Measurements from ENCODE around the gene ERCC8. TPM values are rescaled to one million over a fixed set of nuclear protein-coding genes. Genes with fewer than 3 reads are reported as not detected.

The ERCC8 gene
- total RNA-seq, 1 donor from 2014 or later, result 15.3 TPM

- Mint-ChIP-seq H3K36me3 (ENCODE audit: low read depth, unreplicated experiment) (peaks cover 4% of the 10 kb centered on the region), H3K27me3 (ENCODE audit: unreplicated experiment) (peaks cover 1% of the 10 kb centered on the region), H3K27ac (ENCODE audit: unreplicated experiment) (no peak overlapping the region), H3K9me3 (ENCODE audit: unreplicated experiment) (no peaks in the 10 kb centered on the region), H3K4me1 (ENCODE audit: unreplicated experiment) (peaks cover 3% of the 10 kb centered on the region), H3K4me3 (ENCODE audit: unreplicated experiment) (no peak overlapping the region)
- no peak for DNase-seq (ENCODE audit: low spot score)
- peak; percentile 46 for TF ChIP-seq CTCF (IDR thresholded peaks at IDR 0.05; ENCODE audit: unreplicated experiment)
These were observed 15.8 kb downstream of the ERCC8 start for GRCh38 chr5:60929024-60929423.

- Mint-ChIP-seq H3K27me3 (ENCODE audit: unreplicated experiment) (peaks cover 1% of the 10 kb centered on the region), H3K36me3 (ENCODE audit: low read depth, unreplicated experiment) (peaks cover 4% of the 10 kb centered on the region), H3K9me3 (ENCODE audit: unreplicated experiment) (no peaks in the 10 kb centered on the region), H3K27ac (ENCODE audit: unreplicated experiment) (no peak overlapping the region), H3K4me1 (ENCODE audit: unreplicated experiment) (peaks cover 3% of the 10 kb centered on the region), H3K4me3 (ENCODE audit: unreplicated experiment) (no peak overlapping the region)
- no peak for DNase-seq (ENCODE audit: low spot score)
- no peak for TF ChIP-seq CTCF (IDR thresholded peaks at IDR 0.05; ENCODE audit: unreplicated experiment)
These were observed 17.4 kb downstream of the ERCC8 start for GRCh38 chr5:60927450-60927849.

GRCh38 chr5:60918466-60918865 is 26.4 kb downstream of the ERCC8 start:
- Mint-ChIP-seq H3K4me3 (ENCODE audit: unreplicated experiment) (no peak overlapping the region), H3K27me3 (ENCODE audit: unreplicated experiment) (no peaks in the 10 kb centered on the region), H3K36me3 (ENCODE audit: low read depth, unreplicated experiment) (peaks cover 12% of the 10 kb centered on the region), H3K4me1 (ENCODE audit: unreplicated experiment) (no peaks in the 10 kb centered on the region), H3K9me3 (ENCODE audit: unreplicated experiment) (no peaks in the 10 kb centered on the region), H3K27ac (ENCODE audit: unreplicated experiment) (no peak overlapping the region)
- DNase-seq (ENCODE audit: low spot score), result no peak
- TF ChIP-seq CTCF (IDR thresholded peaks at IDR 0.05; ENCODE audit: unreplicated experiment), result no peak

GRCh38 chr5:60916646-60917045 is 28.2 kb downstream of the ERCC8 start:
- Mint-ChIP-seq H3K27me3 (ENCODE audit: unreplicated experiment) (no peaks in the 10 kb centered on the region), H3K27ac (ENCODE audit: unreplicated experiment) (no peak overlapping the region), H3K4me1 (ENCODE audit: unreplicated experiment) (no peaks in the 10 kb centered on the region), H3K4me3 (ENCODE audit: unreplicated experiment) (no peak overlapping the region), H3K36me3 (ENCODE audit: low read depth, unreplicated experiment) (peaks cover 12% of the 10 kb centered on the region), H3K9me3 (ENCODE audit: unreplicated experiment) (no peaks in the 10 kb centered on the region)
- DNase-seq (ENCODE audit: low spot score), result no peak
- no peak for TF ChIP-seq CTCF (IDR thresholded peaks at IDR 0.05; ENCODE audit: unreplicated experiment)

GRCh38 chr5:60903356-60903755 is 41.5 kb downstream of the ERCC8 start:
- Mint-ChIP-seq H3K27me3 (ENCODE audit: unreplicated experiment) (no peaks in the 10 kb centered on the region), H3K27ac (ENCODE audit: unreplicated experiment) (no peak overlapping the region), H3K9me3 (ENCODE audit: unreplicated experiment) (no peaks in the 10 kb centered on the region), H3K4me3 (ENCODE audit: unreplicated experiment) (no peak overlapping the region), H3K4me1 (ENCODE audit: unreplicated experiment) (no peaks in the 10 kb centered on the region), H3K36me3 (ENCODE audit: low read depth, unreplicated experiment) (no peaks in the 10 kb centered on the region)
- DNase-seq (ENCODE audit: low spot score), result no peak
- no peak for TF ChIP-seq CTCF (IDR thresholded peaks at IDR 0.05; ENCODE audit: unreplicated experiment)

Measured in endothelial cell (in vitro differentiated cells).